Stomach (tissue), 4 donors: ENCODE data around the gene HINFP.

Source experiments
- CTCF ChIP-seq, 7 experiments: fragments of 450-650 bp in 4 of 7; fragments of 200-600 bp in 3 of 7; sonication (generic) in 3 of 7; IDR thresholded peaks; one replicate each; pipeline ENCODE4 v1.5.1; 2016 to 2019; ENCODE audit warnings: antibody characterized with exemption in 7 of 7, control low read depth in 2 of 7, mild to moderate bottlenecking in 1 of 7
- POLR2A ChIP-seq, 4 donors: fragments of 450-650 bp; IDR thresholded peaks; one replicate each; pipeline ENCODE4 v1.6.1; 2016; ENCODE audit warnings: antibody characterized with exemption in 4 of 4, control low read depth in 2 of 4, mild to moderate bottlenecking in 1 of 4, moderate library complexity in 1 of 4
- POLR2AphosphoS5 ChIP-seq, 3 donors: sonication (generic); formaldehyde crosslinking; IDR thresholded peaks; one replicate each; pipeline ENCODE4 v1.6.1; 2016; ENCODE audit warnings: antibody characterized with exemption in 3 of 3

GRCh38 chr11:119126675-119127268 lies 5.4 kb downstream of the HINFP start:
- TF ChIP-seq CTCF (IDR thresholded peaks at IDR 0.05): no peak
- TF ChIP-seq POLR2A (IDR thresholded peaks at IDR 0.05): no peak
- TF ChIP-seq POLR2AphosphoS5 (IDR thresholded peaks at IDR 0.05): no peak
